Smooth muscle cell of the brain vasculature (primary cell): ENCODE results near the gene DGCR6.
"Not testable (repeated sequence)": the region's sequence is repeated elsewhere in the genome, so short reads cannot be mapped to it uniquely, and the experiment has no call there.

Experiments
- DNase-seq: peaks from one replicate; pipeline ENCODE4 v3.0.0-alpha.2; 2012; ENCODE audit warnings: low read depth, low spot score

Gene DGCR6

DNA sequence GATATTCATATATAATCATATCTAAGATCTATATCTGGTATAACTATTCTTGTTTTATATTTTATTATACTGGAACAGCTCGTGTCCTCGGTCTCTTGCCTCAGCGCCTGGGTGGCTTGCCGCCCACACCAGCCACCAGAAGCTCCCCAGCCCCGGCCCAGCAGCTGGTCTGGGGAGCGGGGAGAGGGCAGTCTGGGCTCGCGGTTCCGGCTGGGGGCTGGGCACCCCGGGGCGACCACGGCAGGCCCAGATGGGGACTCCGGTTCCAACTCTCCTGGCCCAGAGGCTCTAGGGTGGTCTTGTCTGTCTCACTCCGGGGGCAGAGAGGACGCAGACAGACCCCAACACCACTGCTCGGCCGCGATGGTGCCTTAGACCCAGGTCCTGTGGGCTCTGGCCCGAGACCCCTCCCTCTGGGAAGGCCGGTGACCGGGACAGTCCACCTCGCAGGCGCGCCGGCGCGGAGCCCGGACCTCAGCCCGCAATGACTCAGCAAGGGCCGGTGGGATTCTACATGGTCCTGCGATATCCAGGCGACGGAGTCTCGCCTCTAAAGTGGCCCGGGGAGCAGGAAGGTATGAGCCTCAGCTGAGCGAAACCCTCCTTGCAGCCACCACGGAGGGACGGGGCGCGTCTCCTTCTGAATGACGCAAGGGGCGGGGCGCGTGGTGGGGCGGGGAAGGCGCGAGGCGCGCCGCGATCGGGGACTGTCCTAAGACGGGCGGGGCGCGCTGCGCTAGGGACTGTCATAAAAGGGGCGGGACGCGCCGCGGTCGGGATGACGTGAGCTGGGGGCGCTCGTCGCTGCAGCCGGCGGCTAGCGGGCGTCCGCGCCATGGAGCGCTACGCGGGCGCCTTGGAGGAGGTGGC, at the start of gene DGCR6:
Gene DGCR6 (plus strand): TSS at position 781 of the 870 bp plus-strand sequence. CDS start 55 bp downstream, at position 836.
- DNase-seq, result no peak

DNA sequence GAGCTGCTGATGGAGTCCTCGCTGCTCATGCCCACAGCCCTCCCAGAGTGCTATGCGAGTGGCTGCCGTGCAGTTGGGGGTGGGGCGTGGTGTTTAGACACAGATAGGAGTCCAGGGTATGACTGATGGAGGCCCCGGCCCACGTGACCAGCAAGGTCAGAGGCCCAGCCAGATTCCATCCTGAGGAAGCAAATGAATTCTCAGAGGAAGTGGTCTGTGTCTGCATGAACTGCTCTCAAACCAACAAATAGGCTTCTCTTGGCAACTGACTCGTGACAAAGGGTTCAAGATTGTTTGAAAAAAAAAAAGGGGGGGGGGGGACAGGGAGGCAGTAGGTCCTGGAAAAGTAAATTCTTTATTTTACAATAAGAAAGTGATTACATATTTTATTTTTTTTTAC, 46.8 kb upstream of the DGCR6 start:
- not testable (repeated sequence) for DNase-seq

DNA sequence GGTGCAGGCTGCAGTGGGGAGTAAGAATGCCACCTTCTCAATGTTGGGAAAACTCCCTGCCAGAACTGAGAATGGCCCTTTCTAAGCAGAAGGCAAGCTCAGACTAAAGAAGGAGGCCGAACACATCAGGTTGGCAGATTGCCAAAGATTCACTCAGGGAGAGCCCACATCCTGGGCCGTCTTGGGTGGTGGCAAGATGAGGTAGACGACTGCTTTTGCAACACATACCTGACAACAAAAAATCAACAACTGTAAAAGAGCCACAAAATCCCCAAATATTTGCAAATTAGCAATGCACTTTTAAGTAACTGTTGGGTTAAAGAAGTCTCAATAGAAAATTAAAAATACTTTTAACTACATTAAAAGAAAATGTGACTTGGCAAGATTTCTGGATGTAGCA, 24.9 kb upstream of the DGCR6 start:
- not testable (repeated sequence) for DNase-seq

DNA sequence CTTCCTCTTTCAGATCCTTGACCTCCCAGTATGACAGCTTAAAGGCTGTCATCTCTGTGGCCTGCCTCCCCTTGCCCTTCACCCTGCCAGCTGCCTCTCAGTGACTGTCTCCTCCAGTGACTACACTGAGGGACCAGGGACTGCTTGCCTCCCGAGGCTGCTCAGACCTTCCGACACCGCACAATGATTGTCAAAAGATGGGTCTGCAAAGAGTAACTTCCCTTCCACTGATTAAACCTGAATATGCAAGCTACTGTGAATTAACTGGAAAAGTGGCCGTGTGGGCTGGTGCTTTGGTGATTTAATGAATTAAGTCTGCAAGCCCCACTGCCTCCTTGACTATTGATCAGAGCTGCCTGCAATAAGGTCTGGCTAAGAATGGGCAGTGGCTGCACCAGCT, 21.7 kb upstream of the DGCR6 start:
- not testable (repeated sequence) for DNase-seq

- DNase-seq, result no peak
Observed at GRCh38 chr22:18888115-18888514, 18.0 kb upstream of the DGCR6 start.

- not testable (repeated sequence) for DNase-seq
Observed at GRCh38 chr22:18890510-18891192, 15.5 kb upstream of the DGCR6 start.

GRCh38 chr22:18893775-18894174, 12.3 kb upstream of the DGCR6 start:
- not testable (repeated sequence) for DNase-seq

DNA sequence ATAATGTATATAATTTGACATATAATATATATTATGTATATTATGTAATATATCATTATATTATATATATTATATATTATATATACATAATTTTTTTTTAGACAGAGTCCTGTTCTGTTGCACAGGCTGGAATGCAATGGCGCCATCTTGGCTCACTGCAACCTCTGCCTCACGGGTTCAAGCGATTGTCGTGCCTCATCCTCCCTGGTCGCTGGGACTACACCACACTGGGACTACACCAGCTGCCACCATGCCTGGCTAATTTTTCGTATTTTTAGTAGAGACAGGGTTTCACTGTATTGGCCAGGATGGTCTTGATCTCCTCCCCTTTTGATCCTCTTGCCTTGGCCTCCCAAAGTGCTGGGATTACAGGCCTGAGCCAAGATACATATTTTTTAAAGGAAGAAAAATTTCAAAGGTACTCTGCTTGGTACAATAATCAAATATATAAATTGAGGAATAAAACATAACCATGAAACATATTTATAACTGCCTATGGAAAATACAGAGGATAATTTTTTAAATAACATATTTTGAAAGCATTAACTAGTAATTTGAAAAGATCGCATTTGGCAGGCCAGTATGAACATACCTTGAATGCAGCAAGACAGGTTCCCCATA, 10.0 kb upstream of the DGCR6 start:
- DNase-seq, result not testable (repeated sequence)

GRCh38 chr22:18906410-18906745, 258 bp downstream of the DGCR6 start:
- DNase-seq, result not testable (repeated sequence)

- no peak for DNase-seq
Observed at GRCh38 chr22:18906896-18907295, 776 bp downstream of the DGCR6 start.

GRCh38 chr22:18909556-18909955, 3.4 kb downstream of the DGCR6 start:
- DNase-seq, result no peak

GRCh38 chr22:18911535-18911934, 5.4 kb downstream of the DGCR6 start:
- DNase-seq, result not testable (repeated sequence)

- DNase-seq, result not testable (repeated sequence)
Observed at GRCh38 chr22:18912264-18912946, 6.3 kb downstream of the DGCR6 start.

DNA sequence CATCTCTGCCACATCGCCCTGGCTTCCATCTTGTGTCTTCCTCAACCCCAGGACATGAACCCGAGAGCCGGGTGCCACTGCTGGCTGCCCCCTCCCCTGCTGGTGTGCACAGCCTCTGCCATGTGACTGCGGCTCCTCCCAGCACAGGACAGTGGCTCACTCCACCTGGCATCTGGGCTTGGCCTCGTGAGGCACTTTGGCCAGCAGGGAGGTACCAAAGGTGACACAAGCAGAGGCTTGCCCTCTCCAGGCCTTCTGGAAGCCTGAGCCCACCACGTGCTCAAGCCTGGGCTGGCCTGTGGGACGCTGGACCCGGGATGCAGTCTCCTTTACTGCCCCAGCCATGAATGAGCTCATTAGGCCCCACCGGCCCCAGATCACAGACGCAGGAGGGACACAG, 8.4 kb downstream of the DGCR6 start:
- DNase-seq, result not testable (repeated sequence)

- not testable (repeated sequence) for DNase-seq
Observed at GRCh38 chr22:18915550-18915949, 9.4 kb downstream of the DGCR6 start.

- not testable (repeated sequence) for DNase-seq
Observed at GRCh38 chr22:18917818-18918217, 11.7 kb downstream of the DGCR6 start.

- DNase-seq, result not testable (repeated sequence)
Observed at GRCh38 chr22:18920257-18920902, 14.3 kb downstream of the DGCR6 start.

- DNase-seq, result no peak
Observed at GRCh38 chr22:18925368-18926064, 19.4 kb downstream of the DGCR6 start.

DNA sequence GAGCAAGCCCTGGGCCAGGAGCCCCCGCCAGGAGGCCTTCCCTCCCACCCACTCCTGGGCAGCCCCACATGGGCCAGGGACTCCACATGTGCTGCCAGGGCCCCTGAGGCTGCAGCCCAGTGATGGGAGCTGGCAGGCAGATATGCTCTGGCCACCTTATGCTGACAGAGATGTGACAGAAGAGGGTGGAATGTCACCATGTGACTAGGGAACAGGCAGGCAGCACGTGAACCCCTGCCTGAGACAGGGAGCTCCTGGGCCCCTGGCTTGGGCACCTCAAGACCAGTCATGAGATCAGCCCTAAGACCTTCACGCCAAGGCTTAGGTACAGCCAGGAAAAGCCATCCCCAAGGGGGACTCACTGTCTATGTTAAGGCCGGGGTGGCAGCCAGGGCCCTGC, 20.9 kb downstream of the DGCR6 start:
- DNase-seq, result no peak

DNA sequence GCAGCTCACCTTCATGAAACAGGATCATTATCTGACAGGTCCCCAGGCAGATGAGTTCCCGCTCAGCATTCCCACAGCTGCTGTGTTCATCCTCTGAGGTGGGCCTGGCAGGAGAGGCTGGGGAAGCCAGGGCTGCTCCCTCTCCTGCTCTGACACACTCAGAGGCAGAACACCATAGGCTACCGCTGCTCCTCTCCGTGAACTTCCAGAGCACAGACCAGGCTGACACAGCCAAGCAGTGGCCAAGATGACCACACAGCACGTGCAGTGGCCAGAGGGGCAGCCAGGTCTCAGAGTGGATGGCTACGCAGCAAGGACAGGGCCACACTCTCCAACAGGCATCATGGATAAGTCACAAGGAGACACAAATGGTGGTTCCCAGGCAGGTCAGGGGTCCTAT, 21.5 kb downstream of the DGCR6 start:
- DNase-seq, result no peak

DNA sequence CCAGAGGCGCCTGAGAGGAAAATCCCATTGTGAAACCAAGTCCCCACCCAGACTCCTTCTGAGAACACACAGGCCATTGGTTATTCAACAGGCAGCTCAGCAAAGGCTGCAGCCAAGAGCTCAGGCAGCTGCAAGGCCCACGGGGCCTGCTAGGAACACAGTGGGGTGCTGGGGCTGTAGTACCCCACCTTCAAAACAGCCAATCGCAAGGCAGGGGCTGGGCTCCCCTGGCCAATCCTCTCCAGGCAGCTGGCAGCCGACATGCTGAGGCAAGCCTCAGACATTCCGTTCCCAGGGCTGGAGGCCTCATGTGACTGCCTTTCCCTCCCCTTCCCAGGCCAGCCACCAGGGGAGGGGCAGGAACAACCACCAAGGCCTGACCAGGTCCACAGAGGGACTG, 23.3 kb downstream of the DGCR6 start:
- no peak for DNase-seq
